ENCODE results near the gene INAVA.
A peak's percentile ranks its signal among the peaks of the same experiment; 100 is the strongest.

INAVA gene

GRCh38 chr1:200890818-200891773 lies 3.6 kb upstream of the INAVA start:
- H3K4me3 ChIP-seq (ENCODE audit: low read depth, low read length), result peak overlapping the region; percentile 40
- DNase-seq (ENCODE audit: low read depth), result no peak
- peak; percentile 40 for TF ChIP-seq CTCF (IDR thresholded peaks at IDR 0.05; ENCODE audit: control insufficient read depth, extremely low read depth, insufficient read depth)

GRCh38 chr1:200891774-200892157 lies 2.9 kb upstream of the INAVA start:
- no peak for DNase-seq (ENCODE audit: low read depth)
- TF ChIP-seq CTCF (IDR thresholded peaks at IDR 0.05; ENCODE audit: control insufficient read depth, extremely low read depth, insufficient read depth), result no peak
- H3K4me3 ChIP-seq (ENCODE audit: low read depth, low read length), result no peak overlapping the region

GRCh38 chr1:200892546-200892945 lies 2.2 kb upstream of the INAVA start:
- DNase-seq (ENCODE audit: low read depth), result no peak
- no peak overlapping the region for H3K4me3 ChIP-seq (ENCODE audit: low read depth, low read length)
- no peak for TF ChIP-seq CTCF (IDR thresholded peaks at IDR 0.05; ENCODE audit: control insufficient read depth, extremely low read depth, insufficient read depth)

- TF ChIP-seq CTCF (IDR thresholded peaks at IDR 0.05; ENCODE audit: control insufficient read depth, extremely low read depth, insufficient read depth), result no peak
- no peak for DNase-seq (ENCODE audit: low read depth)
- H3K4me3 ChIP-seq (ENCODE audit: low read depth, low read length), result no peak overlapping the region
Measured at GRCh38 chr1:200892958-200893357, 1.7 kb upstream of the INAVA start.

- TF ChIP-seq CTCF (IDR thresholded peaks at IDR 0.05; ENCODE audit: control insufficient read depth, extremely low read depth, insufficient read depth), result no peak
- no peak overlapping the region for H3K4me3 ChIP-seq (ENCODE audit: low read depth, low read length)
Measured at GRCh38 chr1:200893411-200893901, 1.2 kb upstream of the INAVA start.

GRCh38 chr1:200895443-200895789 lies 716 bp downstream of the INAVA start:
- no peak for DNase-seq (ENCODE audit: low read depth)
- H3K4me3 ChIP-seq (ENCODE audit: low read depth, low read length), result no peak overlapping the region
- no peak for TF ChIP-seq CTCF (IDR thresholded peaks at IDR 0.05; ENCODE audit: control insufficient read depth, extremely low read depth, insufficient read depth)

More at GRCh38 chr1:200893411-200893901, 1.2 kb upstream of the INAVA start:
- DNase-seq (ENCODE audit: low read depth), result no peak
